ENCODE measurements around the gene PCDHGA6. TPM values are rescaled to one million over a fixed set of nuclear protein-coding genes. Genes with fewer than 3 reads are reported as not detected.
"Not testable (repeated sequence)": the region's sequence is repeated elsewhere in the genome, so short reads cannot be mapped to it uniquely, and the experiment has no call there.

Gene PCDHGA6
- total and polyA plus RNA-seq, 2 donors (not counting 1 experiment from before 2014, with no cell fraction given) = 3.9 to 4.8 TPM

GRCh38 chr5:141402553-141403243, 29.0 kb downstream of the PCDHGA6 start, which contains the start of gene PCDHGA9:
Gene PCDHGA9 (plus strand): TSS chr5:141402778. CDS start chr5:141402953, 175 bp downstream.
- H3K4me1 ChIP-seq (ENCODE audit: control insufficient read depth, extremely low read depth, insufficient read depth, low read length) = no peaks in the 10 kb centered on the region
- H3K36me3 ChIP-seq (ENCODE audit: control insufficient read depth, insufficient read depth, low read length) = no peaks in the 10 kb centered on the region
- H2AFZ ChIP-seq (ENCODE audit: low read length) = no peak within 1 kb of the TSS
- H4K20me1 ChIP-seq (ENCODE audit: control insufficient read depth, extremely low read depth, insufficient read depth, low read length) = no peaks in the 10 kb centered on the region
- H3K79me2 ChIP-seq (ENCODE audit: control insufficient read depth, insufficient read depth, low read length) = no peaks in the 10 kb centered on the region
- no peaks in the 10 kb centered on the region for H3K27me3 ChIP-seq (ENCODE audit: control insufficient read depth, insufficient read depth, low read length)
- H3K9ac ChIP-seq (ENCODE audit: insufficient read depth, low read length) = no peak within 1 kb of the TSS
- peak within 1 kb of the TSS; percentile 62 for H3K4me2 ChIP-seq (ENCODE audit: extremely low read depth, insufficient read depth, low read length)
- H3K9me3 ChIP-seq (ENCODE audit: control insufficient read depth, insufficient read depth, low read depth, low read length) = peaks cover 4% of the 10 kb centered on the region
- TF ChIP-seq CTCF (conservative IDR thresholded peaks at IDR 0.05 in 1 of 2, IDR thresholded peaks at IDR 0.05 in 1 of 2; ENCODE audit: low read depth in 1 of 2, low read length in 2 of 2) (peak; percentile 40 to 49), EZH2 (IDR thresholded peaks at IDR 0.05; ENCODE audit: low read length, missing control alignments) (no peak)
- H3K27ac ChIP-seq (ENCODE audit: insufficient read depth, low read length) = no peak within 1 kb of the TSS
- peak within 1 kb of the TSS; percentile 8 to 50 (median 17) for H3K4me3 ChIP-seq (replicated peaks in 1 of 4; ENCODE audit: control extremely low read depth in 1 of 4, insufficient read depth in 1 of 4, low read depth in 3 of 4, low read length in 4 of 4)
- DNase-seq (ENCODE audit: low read depth in 2 of 2) = peak; percentile 24 to 57

GRCh38 chr5:141403387-141403786, 29.7 kb downstream of the PCDHGA6 start:
- Histone ChIP-seq H3K27me3 (ENCODE audit: control insufficient read depth, insufficient read depth, low read length) (no peaks in the 10 kb centered on the region), H3K79me2 (ENCODE audit: control insufficient read depth, insufficient read depth, low read length) (no peaks in the 10 kb centered on the region), H4K20me1 (ENCODE audit: control insufficient read depth, extremely low read depth, insufficient read depth, low read length) (no peaks in the 10 kb centered on the region), H3K27ac (ENCODE audit: insufficient read depth, low read length) (no peak overlapping the region), H2AFZ (ENCODE audit: low read length) (no peak overlapping the region), H3K9me3 (ENCODE audit: control insufficient read depth, insufficient read depth, low read depth, low read length) (peaks cover 4% of the 10 kb centered on the region), H3K36me3 (ENCODE audit: control insufficient read depth, insufficient read depth, low read length) (no peaks in the 10 kb centered on the region), H3K9ac (ENCODE audit: insufficient read depth, low read length) (no peak overlapping the region), H3K4me3 (replicated peaks in 1 of 4; ENCODE audit: control extremely low read depth in 1 of 4, insufficient read depth in 1 of 4, low read depth in 3 of 4, low read length in 4 of 4) (peak overlapping the region in 1 of 4 experiments; percentile 50), H3K4me2 (ENCODE audit: extremely low read depth, insufficient read depth, low read length) (peak overlapping the region; percentile 29), H3K4me1 (ENCODE audit: control insufficient read depth, extremely low read depth, insufficient read depth, low read length) (no peaks in the 10 kb centered on the region)
- no peak for DNase-seq (ENCODE audit: low read depth in 2 of 2)
- no peak for TF ChIP-seq EZH2 (IDR thresholded peaks at IDR 0.05; ENCODE audit: low read length, missing control alignments)
- TF ChIP-seq CTCF (conservative IDR thresholded peaks at IDR 0.05 in 1 of 2, IDR thresholded peaks at IDR 0.05 in 1 of 2; ENCODE audit: low read depth in 1 of 2, low read length in 2 of 2) = no peak

GRCh38 chr5:141407790-141408505, 34.3 kb downstream of the PCDHGA6 start, which contains the start of gene PCDHGB6:
Gene PCDHGB6 (plus strand): TSS chr5:141408021. CDS start chr5:141408203, 182 bp downstream.
- peak within 1 kb of the TSS in 3 of 4 experiments; percentile 9 to 41 (median 39) for H3K4me3 ChIP-seq (replicated peaks in 1 of 4; ENCODE audit: control extremely low read depth in 1 of 4, insufficient read depth in 1 of 4, low read depth in 3 of 4, low read length in 4 of 4)
- peak; percentile 30 to 54 for DNase-seq (ENCODE audit: low read depth in 2 of 2)
- TF ChIP-seq CTCF (conservative IDR thresholded peaks at IDR 0.05 in 1 of 2, IDR thresholded peaks at IDR 0.05 in 1 of 2; ENCODE audit: low read depth in 1 of 2, low read length in 2 of 2) = peak; percentile 41 to 57
- H3K79me2 ChIP-seq (ENCODE audit: control insufficient read depth, insufficient read depth, low read length); H3K27ac ChIP-seq (ENCODE audit: insufficient read depth, low read length); H3K36me3 ChIP-seq (ENCODE audit: control insufficient read depth, insufficient read depth, low read length); H3K9ac ChIP-seq (ENCODE audit: insufficient read depth, low read length); H3K9me3 ChIP-seq (ENCODE audit: control insufficient read depth, insufficient read depth, low read depth, low read length); H4K20me1 ChIP-seq (ENCODE audit: control insufficient read depth, extremely low read depth, insufficient read depth, low read length); H2AFZ ChIP-seq (ENCODE audit: low read length); H3K4me1 ChIP-seq (ENCODE audit: control insufficient read depth, extremely low read depth, insufficient read depth, low read length); H3K27me3 ChIP-seq (ENCODE audit: control insufficient read depth, insufficient read depth, low read length); H3K4me2 ChIP-seq (ENCODE audit: extremely low read depth, insufficient read depth, low read length): not testable (repeated sequence)
